ENCODE measurements around the gene GALM.

GALM gene

GRCh38 chr2:38771632-38772031 lies 105.7 kb downstream of the GALM start:
- DNase-seq (ENCODE audit: low read depth): no peak

- DNase-seq (ENCODE audit: low read depth): no peak
These were observed 109.4 kb downstream of the GALM start for GRCh38 chr2:38775097-38775920.

- no peak for DNase-seq (ENCODE audit: low read depth)
These were observed 110.0 kb downstream of the GALM start for GRCh38 chr2:38775921-38776225.

GRCh38 chr2:38776531-38776930 lies 110.6 kb downstream of the GALM start:
- no peak for DNase-seq (ENCODE audit: low read depth)

GRCh38 chr2:38778687-38779082 lies 112.8 kb downstream of the GALM start:
- no peak for DNase-seq (ENCODE audit: low read depth)

GRCh38 chr2:38783586-38783985 lies 117.7 kb downstream of the GALM start:
- no peak for DNase-seq (ENCODE audit: low read depth)

Measured in stimulated activated CD8-positive, alpha-beta memory T cell treated with anti-CD3 and anti-CD28 coated beads, Interleukin-12 subunit alpha, Interleukin-12 subunit beta, amount 100 ng/mL, for 4 hours (primary cell).